Suprapubic skin (tissue), 4 donors: ENCODE measurements around the gene CDH13. TPM values are rescaled to one million over a fixed set of nuclear protein-coding genes. Genes with fewer than 3 reads are reported as not detected.
A peak's percentile ranks its signal among the peaks of the same experiment; 100 is the strongest.

Experiments
- DNase-seq, 2 donors: peaks; one replicate each; pipeline ENCODE4 v3.0.0-alpha.2; 2019; ENCODE audit warnings: low spot score in 2 of 2
- H3K27ac ChIP-seq: fragments of 200-600 bp; sonication (generic); one replicate; pipeline ENCODE4 v1.5.1; 2019
- H3K27me3 ChIP-seq: fragments of 200-600 bp; sonication (generic); one replicate; pipeline ENCODE4 v1.5.1; 2019
- H3K36me3 ChIP-seq: fragments of 200-600 bp; sonication (generic); one replicate; pipeline ENCODE4 v1.5.1; 2019
- H3K4me1 ChIP-seq: fragments of 200-600 bp; sonication (generic); one replicate; pipeline ENCODE4 v1.5.1; 2019
- H3K4me3 ChIP-seq: fragments of 200-600 bp; sonication (generic); one replicate; pipeline ENCODE4 v1.5.1; 2019; ENCODE audit warnings: mild to moderate bottlenecking
- H3K9me3 ChIP-seq: fragments of 200-600 bp; sonication (generic); one replicate; pipeline ENCODE4 v1.5.1; 2019
- CTCF ChIP-seq, 2 donors: fragments of 200-600 bp in 1 of 2; fragments of 450-650 bp in 1 of 2; sonication (generic) in 1 of 2; IDR thresholded peaks; one replicate each; pipeline ENCODE4 v1.5.1; 2016 to 2019; ENCODE audit warnings: antibody characterized with exemption in 2 of 2, mild to moderate bottlenecking in 1 of 2, moderate library complexity in 1 of 2
- EP300 ChIP-seq: sonication (generic); formaldehyde crosslinking; IDR thresholded peaks from one replicate; pipeline ENCODE4 v1.6.1; 2017; ENCODE audit warnings: antibody characterized with exemption
- POLR2A ChIP-seq, 2 donors: fragments of 450-650 bp; IDR thresholded peaks; one replicate each; pipeline ENCODE4 v1.6.1; 2017; ENCODE audit warnings: antibody characterized with exemption in 2 of 2, mild to moderate bottlenecking in 2 of 2, moderate library complexity in 2 of 2
- POLR2AphosphoS5 ChIP-seq, 3 donors: sonication (generic); formaldehyde crosslinking; IDR thresholded peaks; one replicate each; pipeline ENCODE4 v1.6.1; 2017; ENCODE audit warnings: antibody characterized with exemption in 3 of 3
- WGBS: methylation state at CpG from one replicate; pipeline ENCODE4 v1.1.5; 2018; 5-methylcytosine and 5-hydroxymethylcytosine counted together
- total RNA-seq, 4 donors: library from RNA; depleted of rRNA; stranded (reverse); fragments of >200 nt; gene quantifications; one replicate each; pipeline ENCODE4 v1.1.0, GENCODE V29; 2016

Gene CDH13
- total RNA-seq, 4 donors from 2014 or later: 90.4 to 176 (median 139) TPM

- H3K27ac ChIP-seq: no peak overlapping the region
- no peaks in the 10 kb centered on the region for H3K36me3 ChIP-seq
- no peaks in the 10 kb centered on the region for H3K9me3 ChIP-seq
- no peak for DNase-seq
- H3K4me3 ChIP-seq: no peak overlapping the region
- H3K27me3 ChIP-seq: no peaks in the 10 kb centered on the region
- TF ChIP-seq POLR2AphosphoS5 (IDR thresholded peaks at IDR 0.05): no peak
- no peak for TF ChIP-seq EP300
- TF ChIP-seq POLR2A (IDR thresholded peaks at IDR 0.05): no peak
- H3K4me1 ChIP-seq: peaks cover 23% of the 10 kb centered on the region
- 88% methylated on average over 4 of the region's 4 CpGs for WGBS
Observed at GRCh38 chr16:82652826-82653225, 26.1 kb downstream of the CDH13 start.

- H3K36me3 ChIP-seq: no peaks in the 10 kb centered on the region
- DNase-seq: no peak
- H3K4me1 ChIP-seq: peaks cover 23% of the 10 kb centered on the region
- H3K4me3 ChIP-seq: no peak overlapping the region
- no peaks in the 10 kb centered on the region for H3K27me3 ChIP-seq
- 24% methylated on average over 11 of the region's 11 CpGs for WGBS
- peak overlapping the region; percentile 22 for H3K27ac ChIP-seq
- no peaks in the 10 kb centered on the region for H3K9me3 ChIP-seq
- no peak for TF ChIP-seq POLR2A (IDR thresholded peaks at IDR 0.05)
- no peak for TF ChIP-seq EP300
- TF ChIP-seq POLR2AphosphoS5 (IDR thresholded peaks at IDR 0.05): no peak
- TF ChIP-seq CTCF (IDR thresholded peaks at IDR 0.05): no peak
Observed at GRCh38 chr16:82653550-82654511, 27.1 kb downstream of the CDH13 start.

GRCh38 chr16:82655072-82655714, 28.4 kb downstream of the CDH13 start:
- no peaks in the 10 kb centered on the region for H3K9me3 ChIP-seq
- TF ChIP-seq POLR2A (IDR thresholded peaks at IDR 0.05) (no peak), CTCF (IDR thresholded peaks at IDR 0.05) (no peak), EP300 (no peak), POLR2AphosphoS5 (IDR thresholded peaks at IDR 0.05) (no peak)
- H3K4me1 ChIP-seq: peaks cover 23% of the 10 kb centered on the region
- 52% methylated on average over 6 of the region's 6 CpGs for WGBS
- H3K36me3 ChIP-seq: no peaks in the 10 kb centered on the region
- no peak overlapping the region for H3K27ac ChIP-seq
- DNase-seq: no peak
- H3K4me3 ChIP-seq: no peak overlapping the region
- no peaks in the 10 kb centered on the region for H3K27me3 ChIP-seq

- H3K9me3 ChIP-seq: no peaks in the 10 kb centered on the region
- H3K4me3 ChIP-seq: no peak overlapping the region
- peaks cover 23% of the 10 kb centered on the region for H3K4me1 ChIP-seq
- no peaks in the 10 kb centered on the region for H3K27me3 ChIP-seq
- H3K27ac ChIP-seq: no peak overlapping the region
- WGBS: 87% methylated on average over 5 of the region's 5 CpGs
- TF ChIP-seq EP300 (no peak), CTCF (IDR thresholded peaks at IDR 0.05) (no peak), POLR2AphosphoS5 (IDR thresholded peaks at IDR 0.05) (no peak), POLR2A (IDR thresholded peaks at IDR 0.05) (no peak)
- no peaks in the 10 kb centered on the region for H3K36me3 ChIP-seq
- DNase-seq: no peak
Observed at GRCh38 chr16:82655720-82656490, 29.1 kb downstream of the CDH13 start.

- 89% methylated on average over 2 of the region's 2 CpGs for WGBS
- TF ChIP-seq CTCF (IDR thresholded peaks at IDR 0.05) (no peak), POLR2AphosphoS5 (IDR thresholded peaks at IDR 0.05) (no peak), POLR2A (IDR thresholded peaks at IDR 0.05) (no peak), EP300 (no peak)
- Histone ChIP-seq H3K27me3 (no peaks in the 10 kb centered on the region), H3K9me3 (no peaks in the 10 kb centered on the region), H3K4me3 (no peak overlapping the region), H3K4me1 (peaks cover 23% of the 10 kb centered on the region), H3K36me3 (no peaks in the 10 kb centered on the region), H3K27ac (no peak overlapping the region)
- DNase-seq: no peak
Observed at GRCh38 chr16:82657239-82657638, 30.5 kb downstream of the CDH13 start.
